Activated T-helper 1 cell treated with anti-CD3 and anti-CD28 coated beads, Interleukin-12 subunit alpha, Interleukin-12 subunit beta, Interleukin-2, Interleukin-4 antibody, amounts not matched to agents 30 ng/mL and 10 ng/mL and 1 ng/mL, durations not matched to agents 14 hours and 24 hours and 36 hours (primary cell): Measurements from ENCODE around the gene ZBTB20. TPM values are rescaled to one million over a fixed set of nuclear protein-coding genes. Genes with fewer than 3 reads are reported as not detected.
"Not testable (repeated sequence)": the region's sequence is repeated elsewhere in the genome, so short reads cannot be mapped to it uniquely, and the experiment has no call there.

Experiments
- DNase-seq: peaks from one replicate; pipeline ENCODE4 v3.0.0; 2021; ENCODE audit warnings: low spot score
- H3K27ac Mint-ChIP-seq: one replicate; pipeline ENCODE4 v1.8.0; 2021; ENCODE audit warnings: mild to moderate bottlenecking, mixed read lengths
- H3K27me3 Mint-ChIP-seq: one replicate; pipeline ENCODE4 v1.8.0; 2022; ENCODE audit warnings: mild to moderate bottlenecking, moderate library complexity, mixed read lengths; ENCODE audit not compliant: insufficient read depth
- H3K36me3 Mint-ChIP-seq: one replicate; pipeline ENCODE4 v1.8.0; 2021; ENCODE audit warnings: low read depth, mixed read lengths
- H3K4me1 Mint-ChIP-seq: one replicate; pipeline ENCODE4 v1.8.0; 2021; ENCODE audit warnings: low read depth, mixed read lengths
- H3K4me3 Mint-ChIP-seq: one replicate; pipeline ENCODE4 v1.8.0; 2021; ENCODE audit warnings: mild to moderate bottlenecking, moderate library complexity, mixed read lengths
- H3K9me3 Mint-ChIP-seq: one replicate; pipeline ENCODE4 v1.8.0; 2021; ENCODE audit warnings: mixed read lengths
- intact Hi-C: fragments of 100-400 bp; cut with micrococcal nuclease; formaldehyde crosslinking; loops from one replicate; pipeline ENCODE4 v1.15.1; 2024
- total RNA-seq: library from RNA; stranded (reverse); gene quantifications from 2 replicates; pipeline ENCODE4 v1.2.3, GENCODE V29; 2022

ZBTB20 gene
- total RNA-seq, 1 donor from 2014 or later, result 4.1 TPM

DNA sequence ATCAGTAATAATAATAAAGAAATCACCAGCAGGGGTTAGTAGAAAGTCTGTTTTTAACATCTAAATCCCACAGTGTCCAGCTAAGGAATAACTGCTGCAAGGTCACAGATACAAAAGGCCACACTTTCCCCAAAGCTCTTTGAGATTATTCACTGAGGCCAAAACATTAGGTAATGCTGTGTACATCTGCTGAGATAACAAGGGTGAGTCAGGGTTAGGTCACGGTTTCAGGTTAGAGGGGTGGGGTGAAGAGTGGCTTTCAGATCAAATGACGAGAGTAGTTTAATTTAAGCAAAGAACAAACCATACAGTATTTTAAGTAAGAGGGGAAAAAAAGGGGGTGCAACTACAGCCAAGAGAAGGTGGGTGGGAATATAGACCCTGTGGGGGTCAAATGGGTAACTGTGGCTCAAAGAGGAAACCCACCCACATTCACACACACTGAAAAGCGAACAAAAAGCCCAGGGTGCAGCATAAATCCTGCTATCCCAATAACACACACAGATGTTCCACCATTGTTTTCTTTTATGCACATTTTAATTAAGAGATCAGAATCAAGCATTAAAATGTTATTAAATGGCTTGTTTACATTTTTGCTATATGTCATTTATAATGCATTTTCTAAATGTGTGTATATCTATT is 440.4 kb downstream of the ZBTB20 start:
- Mint-ChIP-seq H3K27me3 (no peaks in the 10 kb centered on the region), H3K4me3 (no peak overlapping the region), H3K27ac (no peak overlapping the region), H3K4me1 (peaks cover 8% of the 10 kb centered on the region), H3K9me3 (no peaks in the 10 kb centered on the region), H3K36me3 (no peaks in the 10 kb centered on the region)
- DNase-seq, result no peak
- intact Hi-C loops, result no loop called here

GRCh38 chr3:114700637-114701234 is 446.4 kb downstream of the ZBTB20 start:
- Mint-ChIP-seq H3K4me1 (no peaks in the 10 kb centered on the region), H3K27ac (no peak overlapping the region), H3K4me3 (no peak overlapping the region), H3K27me3 (no peaks in the 10 kb centered on the region), H3K9me3 (no peaks in the 10 kb centered on the region), H3K36me3 (no peaks in the 10 kb centered on the region)
- DNase-seq, result no peak
- intact Hi-C loops, result no loop called here

- H3K9me3 Mint-ChIP-seq, result no peaks in the 10 kb centered on the region
- no peaks in the 10 kb centered on the region for H3K27me3 Mint-ChIP-seq
- no peak for DNase-seq
- no peak overlapping the region for H3K4me3 Mint-ChIP-seq
- intact Hi-C loops, result no loop called here
- no peak overlapping the region for H3K27ac Mint-ChIP-seq
- H3K36me3 Mint-ChIP-seq, result no peaks in the 10 kb centered on the region
- no peaks in the 10 kb centered on the region for H3K4me1 Mint-ChIP-seq
Measured at GRCh38 chr3:114698146-114699105, 448.7 kb downstream of the ZBTB20 start.

DNA sequence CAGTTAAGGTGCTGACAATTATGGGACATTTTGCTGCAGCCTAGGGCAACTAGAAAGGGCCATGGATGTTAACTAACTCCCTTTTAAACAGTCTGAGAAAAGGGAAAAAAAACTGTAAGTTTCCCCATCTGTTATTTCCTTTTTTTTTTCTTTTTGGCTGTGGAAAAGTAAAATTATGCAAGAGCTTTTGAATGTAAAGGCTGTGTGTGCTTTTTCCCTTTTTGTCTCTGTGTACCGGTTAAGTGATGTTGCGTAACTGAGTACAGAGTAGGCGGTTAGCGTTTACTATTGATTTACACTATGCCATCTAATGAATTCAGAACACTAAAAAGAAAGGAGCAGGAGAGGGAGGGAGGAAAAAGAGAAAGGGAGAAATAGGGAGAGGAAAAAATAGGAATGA is 449.7 kb downstream of the ZBTB20 start:
- Mint-ChIP-seq H3K4me1 (no peaks in the 10 kb centered on the region), H3K4me3 (no peak overlapping the region), H3K27ac (no peak overlapping the region), H3K9me3 (no peaks in the 10 kb centered on the region), H3K27me3 (no peaks in the 10 kb centered on the region), H3K36me3 (no peaks in the 10 kb centered on the region)
- intact Hi-C loops, result no loop called here
- DNase-seq, result no peak

- peaks cover 6% of the 10 kb centered on the region for H3K4me1 Mint-ChIP-seq
- intact Hi-C loops, result no loop called here
- no peak overlapping the region for H3K4me3 Mint-ChIP-seq
- H3K27ac Mint-ChIP-seq, result no peak overlapping the region
- H3K36me3 Mint-ChIP-seq, result no peaks in the 10 kb centered on the region
- DNase-seq, result no peak
- no peaks in the 10 kb centered on the region for H3K27me3 Mint-ChIP-seq
- no peaks in the 10 kb centered on the region for H3K9me3 Mint-ChIP-seq
Measured at GRCh38 chr3:114694251-114694650, 452.8 kb downstream of the ZBTB20 start.

DNA sequence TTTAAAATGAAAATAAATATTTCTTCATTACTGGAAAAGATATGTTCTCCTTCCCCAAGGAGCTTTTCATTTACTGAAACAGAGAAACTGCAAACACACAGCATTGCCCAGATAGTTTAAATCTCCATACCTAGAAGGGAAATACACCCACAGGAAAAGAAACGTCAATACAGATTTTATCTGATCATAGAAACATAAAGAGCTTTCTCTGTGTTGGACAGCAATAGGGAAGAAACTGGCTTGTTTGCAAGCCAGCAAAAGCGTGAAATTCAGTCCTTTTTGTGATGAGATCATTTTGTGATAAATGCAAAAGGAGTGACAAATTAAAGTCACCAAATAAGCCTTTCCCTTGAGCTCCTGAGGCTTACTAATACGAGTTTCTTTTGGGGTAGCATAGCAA is 455.2 kb downstream of the ZBTB20 start:
- H3K9me3 Mint-ChIP-seq, result no peaks in the 10 kb centered on the region
- H3K4me1 Mint-ChIP-seq, result peaks cover 7% of the 10 kb centered on the region
- no peak overlapping the region for H3K4me3 Mint-ChIP-seq
- no peak for DNase-seq
- no peaks in the 10 kb centered on the region for H3K36me3 Mint-ChIP-seq
- H3K27ac Mint-ChIP-seq, result no peak overlapping the region
- H3K27me3 Mint-ChIP-seq, result no peaks in the 10 kb centered on the region
- intact Hi-C loops, result no loop called here

- intact Hi-C loops, result no loop called here
- Mint-ChIP-seq H3K36me3 (no peaks in the 10 kb centered on the region), H3K4me3 (no peak overlapping the region), H3K27me3 (no peaks in the 10 kb centered on the region), H3K9me3 (no peaks in the 10 kb centered on the region), H3K27ac (no peak overlapping the region), H3K4me1 (peaks cover 12% of the 10 kb centered on the region)
- no peak for DNase-seq
Measured at GRCh38 chr3:114690911-114691310, 456.2 kb downstream of the ZBTB20 start.

- H3K36me3 Mint-ChIP-seq, result no peaks in the 10 kb centered on the region
- no peaks in the 10 kb centered on the region for H3K27me3 Mint-ChIP-seq
- H3K27ac Mint-ChIP-seq, result no peak overlapping the region
- intact Hi-C loops, result no loop called here
- peaks cover 11% of the 10 kb centered on the region for H3K4me1 Mint-ChIP-seq
- DNase-seq, result no peak
- no peak overlapping the region for H3K4me3 Mint-ChIP-seq
- H3K9me3 Mint-ChIP-seq, result no peaks in the 10 kb centered on the region
Measured at GRCh38 chr3:114687151-114687550, 459.9 kb downstream of the ZBTB20 start.

DNA sequence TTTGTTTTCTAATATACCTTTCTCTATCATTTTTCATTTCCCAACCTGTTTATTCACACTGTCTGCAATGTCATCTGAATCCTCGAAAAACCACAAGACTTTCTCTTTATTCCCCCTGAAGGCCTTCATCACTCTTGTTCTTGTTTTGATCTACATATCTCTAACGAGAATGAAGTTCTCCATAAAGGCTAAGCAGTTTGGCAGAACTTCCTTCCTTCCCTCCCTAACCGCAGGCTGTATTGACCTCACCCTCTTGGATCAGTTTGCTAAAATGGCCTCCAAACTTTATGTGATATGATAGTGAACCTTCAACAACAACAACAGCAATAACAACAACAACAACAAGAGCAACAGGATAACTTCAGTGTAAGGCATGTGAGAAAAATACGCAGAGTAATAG is 460.5 kb downstream of the ZBTB20 start:
- Mint-ChIP-seq H3K9me3 (no peaks in the 10 kb centered on the region), H3K4me3 (no peak overlapping the region), H3K27me3 (no peaks in the 10 kb centered on the region), H3K36me3 (no peaks in the 10 kb centered on the region), H3K4me1 (peaks cover 6% of the 10 kb centered on the region), H3K27ac (no peak overlapping the region)
- no peak for DNase-seq
- intact Hi-C loops, result no loop called here

DNA sequence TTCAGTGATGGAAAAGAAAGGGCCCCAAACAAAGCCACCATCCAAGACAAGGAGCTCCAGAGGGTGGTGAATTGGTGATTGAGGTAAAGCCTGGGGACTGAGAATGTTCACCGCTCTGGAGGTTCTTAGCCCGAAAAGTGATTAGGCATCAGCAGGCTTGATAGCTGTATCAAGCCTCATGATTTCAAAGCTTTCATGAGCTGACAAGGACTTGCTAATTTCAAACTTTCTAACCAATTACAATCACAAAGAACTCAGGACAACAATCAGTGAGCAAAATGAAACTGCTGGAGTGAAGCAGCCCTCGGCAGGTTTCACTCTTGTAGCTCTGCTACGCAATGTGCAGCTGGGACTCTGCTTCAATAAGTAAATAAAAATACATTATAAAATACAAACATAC is 461.9 kb downstream of the ZBTB20 start:
- intact Hi-C loops, result no loop called here
- Mint-ChIP-seq H3K4me1 (peaks cover 6% of the 10 kb centered on the region), H3K9me3 (no peaks in the 10 kb centered on the region), H3K36me3 (no peaks in the 10 kb centered on the region), H3K27ac (no peak overlapping the region), H3K27me3 (no peaks in the 10 kb centered on the region), H3K4me3 (no peak overlapping the region)
- DNase-seq, result no peak

DNA sequence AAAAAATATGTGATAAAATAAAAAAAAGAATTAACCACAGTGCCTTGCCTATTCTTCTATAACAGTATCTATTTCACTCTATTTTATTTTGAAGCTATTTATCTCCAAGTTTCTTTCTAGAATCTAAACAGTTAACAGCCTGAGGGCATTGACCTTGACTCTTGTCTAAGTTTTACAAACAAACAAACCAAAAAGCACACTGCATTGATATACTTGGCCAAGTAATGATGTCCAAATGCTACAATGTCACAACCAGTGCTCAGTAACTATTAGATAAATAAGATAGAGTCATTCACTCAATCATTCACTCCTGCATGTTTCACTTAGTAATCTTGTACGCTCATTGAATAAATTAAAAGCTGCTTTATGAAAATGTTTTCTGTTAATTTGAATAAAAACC is 466.8 kb downstream of the ZBTB20 start:
- no peak overlapping the region for H3K4me3 Mint-ChIP-seq
- H3K36me3 Mint-ChIP-seq, result no peaks in the 10 kb centered on the region
- no peak overlapping the region for H3K27ac Mint-ChIP-seq
- H3K4me1 Mint-ChIP-seq, result no peaks in the 10 kb centered on the region
- no peak for DNase-seq
- H3K27me3 Mint-ChIP-seq, result no peaks in the 10 kb centered on the region
- H3K9me3 Mint-ChIP-seq, result peaks cover 7% of the 10 kb centered on the region
- intact Hi-C loops, result no loop called here

- H3K36me3 Mint-ChIP-seq, H3K4me3 Mint-ChIP-seq, H3K27ac Mint-ChIP-seq, DNase-seq, intact Hi-C loops, H3K27me3 Mint-ChIP-seq, H3K4me1 Mint-ChIP-seq, H3K9me3 Mint-ChIP-seq: not testable (repeated sequence)
Measured at GRCh38 chr3:114679773-114680172, 467.3 kb downstream of the ZBTB20 start.

- no peak for DNase-seq
- Mint-ChIP-seq H3K9me3 (peaks cover 7% of the 10 kb centered on the region), H3K36me3 (no peaks in the 10 kb centered on the region), H3K27ac (no peak overlapping the region), H3K4me3 (no peak overlapping the region), H3K27me3 (no peaks in the 10 kb centered on the region), H3K4me1 (no peaks in the 10 kb centered on the region)
- intact Hi-C loops, result no loop called here
Measured at GRCh38 chr3:114675104-114675503, 472.0 kb downstream of the ZBTB20 start.
